ENCODE data around the gene CAPN12. TPM values are rescaled to one million over a fixed set of nuclear protein-coding genes. Genes with fewer than 3 reads are reported as not detected.

Gene CAPN12
- total and polyA plus RNA-seq, 10 of the 15 experiments (the other 5 are each of a cell fraction or from before 2014, with no cell fraction given): 0.64 to 4.6 (median 2.0) TPM

DNA sequence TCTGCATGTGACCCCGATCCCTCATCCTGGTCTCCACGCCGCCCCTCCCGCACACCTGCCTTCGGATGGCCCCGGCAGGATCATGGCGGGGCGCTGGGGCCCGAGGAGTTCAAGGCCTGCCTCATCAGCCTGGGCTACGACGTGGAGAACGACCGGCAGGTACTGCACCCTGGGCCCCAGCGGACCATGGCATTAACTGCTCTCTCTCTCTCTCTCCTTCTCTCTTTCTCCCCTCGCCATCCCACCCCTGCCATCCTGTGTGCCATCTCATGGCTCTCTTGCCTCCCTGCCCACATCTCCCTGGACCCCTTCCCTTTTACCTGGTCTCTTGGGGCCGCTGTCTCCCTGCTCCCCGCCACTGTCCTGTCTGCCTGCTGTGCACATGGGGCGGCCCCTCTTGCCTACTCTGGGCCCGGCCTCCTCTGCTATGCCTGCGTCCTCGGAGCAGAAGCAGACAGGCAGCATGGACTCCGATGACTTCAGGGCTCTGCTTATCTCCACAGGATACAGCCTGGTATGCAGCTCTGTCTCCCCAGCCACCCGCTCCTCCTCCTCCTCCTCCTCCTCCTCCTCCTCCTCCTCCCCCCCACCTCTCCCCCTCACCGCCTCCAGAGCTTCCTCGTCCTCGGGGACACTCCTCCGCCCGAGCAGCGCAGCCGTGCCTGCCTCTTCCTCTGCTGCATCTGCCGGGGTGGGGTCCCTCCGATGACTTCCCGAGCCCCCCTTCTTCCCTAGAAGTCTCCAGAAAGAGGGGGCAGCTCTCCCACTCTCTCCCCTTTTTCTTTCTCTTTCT lies 16.2 kb downstream of the CAPN12 start:
- no peaks in the 10 kb centered on the region for H3K79me2 ChIP-seq (ENCODE audit: control insufficient read depth, insufficient read depth, low read length)
- peaks cover 3 to 38% of the 10 kb centered on the region in 2 experiments; a peak in 3 of 4 replicates for H3K36me3 ChIP-seq (ENCODE audit: control insufficient read depth in 2 of 2, insufficient read depth in 2 of 2, low read length in 1 of 2)
- no peak overlapping the region for H3K9ac ChIP-seq (ENCODE audit: control insufficient read depth, insufficient read depth, low read length)
- intact Hi-C loops (cut with micrococcal nuclease; ENCODE audit: unreplicated experiment) (no loop called here), in situ Hi-C loops (cut with MboI) (no loop called here)
- no peak overlapping the region for H3K4me3 ChIP-seq
- FAIRE-seq (no peak), DNase-seq (ENCODE audit: low read depth, low spot score) (no peak), ATAC-seq (no peak)
- H3K27me3 ChIP-seq (replicated peaks in 1 of 2; ENCODE audit: control insufficient read depth in 2 of 2, insufficient read depth in 2 of 2, low read length in 1 of 2): no peaks in the 10 kb centered on the region
- ChIA-PET SMC1A (ENCODE audit: uncharacterized antibody, unreplicated experiment) (interaction anchor here (0.6 kb wide), 2 partner anchors 87 to 203 kb away, joined by 3 read pairs; partner anchors contain the start of gene MRPS12), POLR2A (no interaction called here), RAD21 (ENCODE audit: unreplicated experiment) (no interaction called here), CTCF (interaction anchor here (1.1 to 2.9 kb wide), 3 partner anchors 76 to 200 kb away, joined by 3 to 15 read pairs (median 5); no protein-coding TSS in a partner anchor)
- no peaks in the 10 kb centered on the region for H3K9me3 ChIP-seq (replicated peaks; ENCODE audit: control insufficient read depth, insufficient read depth, low read length)
- H4K20me1 ChIP-seq (ENCODE audit: control insufficient read depth, insufficient read depth): no peaks in the 10 kb centered on the region
- WGBS (ENCODE audit: insufficient coverage, insufficient replicate concordance, low lambda C conversion rate, missing lambda C conversion rate): 97% methylated on average over 24 of the region's 33 CpGs
- H3K4me1 ChIP-seq (ENCODE audit: control insufficient read depth, insufficient read depth, low read length): no peaks in the 10 kb centered on the region
- TF ChIP-seq SMAD1 (IDR thresholded peaks at IDR 0.05; ENCODE audit: low read depth, partially characterized antibody) (no peak), POLR2A (IDR thresholded peaks at IDR 0.05; ENCODE audit: low read depth, low read length) (no peak), PAX5 (IDR thresholded peaks at IDR 0.05; ENCODE audit: borderline replicate concordance, low read depth, low read length) (no peak), HDAC6 (IDR thresholded peaks at IDR 0.05; ENCODE audit: unreplicated experiment) (no peak), POLR2AphosphoS2 (IDR thresholded peaks at IDR 0.05; ENCODE audit: low read depth, low read length) (no peak), ASH2L (IDR thresholded peaks at IDR 0.05; ENCODE audit: borderline replicate concordance, low read depth) (no peak), NR2C1 (IDR thresholded peaks at IDR 0.05) (no peak), CHD4 (IDR thresholded peaks at IDR 0.05) (no peak), MYC (IDR thresholded peaks at IDR 0.05; ENCODE audit: insufficient read depth, insufficient read length, insufficient replicate concordance, low read length, severe bottlenecking) (no peak), SRF (IDR thresholded peaks at IDR 0.05; ENCODE audit: low read depth in 2 of 2, low read length in 2 of 2) (no peak), SREBF1 (IDR thresholded peaks at IDR 0.05; ENCODE audit: low read length) (no peak), EZH2 (IDR thresholded peaks at IDR 0.05; ENCODE audit: borderline replicate concordance, control insufficient read depth, low read depth, low read length) (no peak), ESRRA (IDR thresholded peaks at IDR 0.05; ENCODE audit: low read length) (no peak), ZNF24 (IDR thresholded peaks at IDR 0.05) (no peak), CREM (IDR thresholded peaks at IDR 0.05; ENCODE audit: low read depth) (no peak), KAT2A (conservative IDR thresholded peaks at IDR 0.05; ENCODE audit: control insufficient read depth, low read depth, low read length) (no peak), MXI1 (IDR thresholded peaks at IDR 0.05; ENCODE audit: low read depth, low read length) (no peak), RUNX3 (IDR thresholded peaks at IDR 0.05; ENCODE audit: low read length) (no peak)
- TF ChIP-seq, protein P1, sequence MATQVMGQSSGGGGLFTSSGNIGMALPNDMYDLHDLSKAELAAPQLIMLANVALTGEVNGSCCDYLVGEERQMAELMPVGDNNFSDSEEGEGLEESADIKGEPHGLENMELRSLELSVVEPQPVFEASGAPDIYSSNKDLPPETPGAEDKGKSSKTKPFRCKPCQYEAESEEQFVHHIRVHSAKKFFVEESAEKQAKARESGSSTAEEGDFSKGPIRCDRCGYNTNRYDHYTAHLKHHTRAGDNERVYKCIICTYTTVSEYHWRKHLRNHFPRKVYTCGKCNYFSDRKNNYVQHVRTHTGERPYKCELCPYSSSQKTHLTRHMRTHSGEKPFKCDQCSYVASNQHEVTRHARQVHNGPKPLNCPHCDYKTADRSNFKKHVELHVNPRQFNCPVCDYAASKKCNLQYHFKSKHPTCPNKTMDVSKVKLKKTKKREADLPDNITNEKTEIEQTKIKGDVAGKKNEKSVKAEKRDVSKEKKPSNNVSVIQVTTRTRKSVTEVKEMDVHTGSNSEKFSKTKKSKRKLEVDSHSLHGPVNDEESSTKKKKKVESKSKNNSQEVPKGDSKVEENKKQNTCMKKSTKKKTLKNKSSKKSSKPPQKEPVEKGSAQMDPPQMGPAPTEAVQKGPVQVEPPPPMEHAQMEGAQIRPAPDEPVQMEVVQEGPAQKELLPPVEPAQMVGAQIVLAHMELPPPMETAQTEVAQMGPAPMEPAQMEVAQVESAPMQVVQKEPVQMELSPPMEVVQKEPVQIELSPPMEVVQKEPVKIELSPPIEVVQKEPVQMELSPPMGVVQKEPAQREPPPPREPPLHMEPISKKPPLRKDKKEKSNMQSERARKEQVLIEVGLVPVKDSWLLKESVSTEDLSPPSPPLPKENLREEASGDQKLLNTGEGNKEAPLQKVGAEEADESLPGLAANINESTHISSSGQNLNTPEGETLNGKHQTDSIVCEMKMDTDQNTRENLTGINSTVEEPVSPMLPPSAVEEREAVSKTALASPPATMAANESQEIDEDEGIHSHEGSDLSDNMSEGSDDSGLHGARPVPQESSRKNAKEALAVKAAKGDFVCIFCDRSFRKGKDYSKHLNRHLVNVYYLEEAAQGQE (IDR thresholded peaks at IDR 0.05; ENCODE audit: low read depth, low read length): no peak
- H2AFZ ChIP-seq (ENCODE audit: control insufficient read depth, low read depth, low read length): no peak overlapping the region
- no peak overlapping the region for H3K27ac ChIP-seq (ENCODE audit: control insufficient read depth, insufficient read depth)
- BruUV-seq (replicated peaks): no TSS peak
- no peak overlapping the region for H3K4me2 ChIP-seq (ENCODE audit: control insufficient read depth, insufficient read depth)

All from GM12878 (cell line).